Activated CD4-positive, alpha-beta T cell treated with anti-CD3 and anti-CD28 coated beads for 1 hour (primary cell): Measurements from ENCODE around the gene COL18A1.

Source experiments
- DNase-seq: peaks from one replicate; pipeline ENCODE4 v3.0.0-alpha.2; 2020

The COL18A1 gene

DNA sequence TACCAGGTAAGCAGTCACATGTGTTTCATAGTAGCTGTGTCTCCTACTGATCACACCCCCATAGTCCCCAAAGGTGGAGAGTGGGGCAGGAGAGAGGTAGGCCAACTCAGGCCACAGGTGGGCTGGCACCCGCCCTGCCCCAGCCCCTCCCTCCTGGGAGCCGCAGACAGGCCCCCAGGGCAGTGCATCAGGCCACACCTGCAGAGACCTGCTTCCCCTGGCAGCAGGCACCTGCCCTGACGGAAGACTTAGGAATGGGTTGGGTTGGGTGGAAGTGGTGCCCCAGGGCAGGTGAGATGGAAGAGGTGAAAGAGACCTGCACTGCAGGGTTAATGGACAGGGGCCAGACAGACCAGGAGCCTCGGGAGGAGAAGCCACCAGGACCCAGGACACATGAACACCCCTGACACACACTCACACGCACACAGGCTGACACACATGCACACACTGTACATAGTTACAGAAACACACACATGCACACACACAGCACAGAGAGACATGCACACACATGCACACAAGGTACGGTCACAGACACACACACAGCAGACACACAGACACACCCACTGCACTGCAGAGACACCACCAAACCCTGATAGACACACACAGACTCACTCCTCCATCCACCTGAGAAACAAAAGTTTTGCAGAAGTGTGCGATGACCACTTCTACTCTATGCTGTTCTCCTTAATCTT, 1.7 kb upstream of the COL18A1 start:
- no peak for DNase-seq

DNA sequence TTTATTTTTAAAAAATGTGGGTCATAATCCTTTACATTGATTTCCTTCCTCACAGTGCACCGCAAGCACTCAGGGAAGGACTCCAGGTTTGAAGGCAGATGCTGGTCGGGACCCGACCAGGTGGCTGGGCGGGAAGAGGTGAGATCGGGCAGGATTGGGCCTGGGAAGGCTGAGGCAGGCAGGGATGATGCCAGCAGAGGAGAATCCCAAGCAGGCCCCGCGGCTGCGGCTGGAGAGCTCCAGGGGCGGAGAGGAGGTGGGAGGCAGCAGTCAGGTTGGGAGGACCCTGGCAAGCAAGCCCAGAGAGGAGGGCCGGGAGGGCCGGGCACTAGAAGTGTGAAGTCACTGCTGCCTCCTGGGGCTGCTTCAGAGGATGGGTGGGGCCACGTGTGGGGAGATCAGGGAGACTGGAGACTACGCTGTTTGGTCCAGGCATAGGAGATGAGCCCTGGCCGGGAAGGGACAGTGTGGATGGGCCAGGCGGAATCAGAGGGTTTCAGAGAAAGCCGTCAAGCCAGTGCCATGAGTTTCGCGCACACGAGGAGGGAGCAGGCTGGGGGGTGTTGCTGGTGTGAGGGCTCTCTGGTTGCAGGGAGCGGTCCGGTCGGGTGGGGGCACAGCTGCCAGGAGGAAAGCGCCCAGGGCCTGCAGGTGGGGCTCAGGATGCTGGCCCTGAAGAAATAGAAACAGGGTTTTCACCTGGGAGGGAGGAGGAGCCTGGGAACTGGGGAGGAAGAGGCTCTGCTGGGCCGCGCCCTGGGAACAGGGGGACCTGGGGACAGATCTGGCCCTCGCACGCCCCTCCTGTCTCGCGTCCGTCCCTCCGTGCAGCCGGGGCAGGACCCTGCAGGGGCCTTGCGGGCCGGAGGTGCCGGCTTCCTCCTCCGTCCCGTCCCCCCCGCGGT, 888 bp upstream of the COL18A1 start:
- no peak for DNase-seq

DNA sequence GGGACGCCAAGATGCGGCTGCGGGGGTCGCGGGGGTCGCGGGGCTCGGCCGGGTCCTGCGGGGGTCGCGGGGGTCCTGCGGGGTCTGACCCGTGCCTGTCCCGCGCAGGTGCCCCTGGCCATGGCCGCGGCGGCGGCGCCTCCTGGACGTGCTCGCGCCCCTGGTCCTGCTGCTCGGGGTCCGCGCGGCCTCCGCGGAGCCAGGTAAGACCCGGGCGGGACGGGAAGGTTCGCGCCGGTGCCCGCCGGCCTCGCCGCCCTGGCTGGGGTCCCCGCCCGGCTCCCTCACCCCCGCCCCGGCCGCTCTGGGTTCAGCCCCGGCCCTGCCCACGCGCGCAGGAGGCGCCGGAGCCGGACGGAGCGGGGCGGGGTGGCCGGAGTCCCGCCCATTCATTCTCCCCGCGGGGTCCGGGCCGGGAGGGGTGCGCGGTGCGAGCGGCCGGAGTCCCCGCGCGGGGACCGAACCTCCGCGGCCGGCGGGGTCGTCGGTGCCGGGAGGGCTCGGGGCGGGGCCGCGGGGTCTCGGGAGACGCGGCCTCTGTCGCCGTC, 380 bp downstream of the COL18A1 start:
- no peak for DNase-seq

DNA sequence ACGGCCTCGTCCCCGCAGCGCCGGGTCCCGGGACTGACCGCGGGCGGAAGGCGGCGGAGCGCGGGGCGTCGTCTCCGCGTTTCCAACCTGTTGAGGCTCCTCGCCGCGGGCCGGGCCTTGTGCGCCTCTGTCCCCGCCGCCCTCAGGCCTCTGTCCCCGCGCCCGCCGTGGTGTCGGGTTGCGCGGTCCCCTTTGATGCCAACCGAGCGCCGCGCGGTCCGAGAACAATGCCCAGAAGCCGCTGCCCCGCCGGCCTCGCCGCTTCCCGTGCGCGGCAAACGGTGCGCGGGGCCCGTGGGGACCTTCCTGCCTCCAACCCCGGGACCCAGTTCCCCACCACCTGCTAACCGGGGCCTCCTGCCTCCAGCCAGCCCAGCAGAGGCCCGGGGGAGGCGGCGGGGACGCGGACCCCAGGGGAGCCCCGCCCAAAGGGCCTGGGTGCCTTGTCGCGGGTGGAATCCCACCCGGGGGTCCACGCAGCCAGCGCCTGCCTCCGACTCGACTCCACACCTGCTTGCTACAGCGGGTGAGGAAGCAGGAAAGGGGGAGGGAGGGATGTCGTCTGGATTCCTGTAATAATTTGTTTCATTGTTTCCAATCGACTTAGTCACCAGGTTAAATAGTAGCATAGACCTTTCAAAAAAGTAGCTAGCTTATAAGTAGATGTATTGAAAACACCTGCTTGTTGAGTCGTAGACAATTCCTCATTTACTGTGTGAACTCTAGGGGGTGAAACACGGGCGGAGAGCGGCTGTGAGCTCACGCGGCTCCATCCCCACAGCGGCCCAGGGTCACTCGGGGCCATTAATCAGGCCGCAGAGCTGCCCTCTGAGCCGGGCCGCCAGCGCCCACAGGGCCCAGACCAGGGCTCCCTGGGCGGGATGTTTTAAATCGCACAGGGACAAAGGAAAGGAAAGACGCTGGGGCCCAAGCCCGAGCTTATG, 1.1 kb downstream of the COL18A1 start:
- no peak for DNase-seq

DNA sequence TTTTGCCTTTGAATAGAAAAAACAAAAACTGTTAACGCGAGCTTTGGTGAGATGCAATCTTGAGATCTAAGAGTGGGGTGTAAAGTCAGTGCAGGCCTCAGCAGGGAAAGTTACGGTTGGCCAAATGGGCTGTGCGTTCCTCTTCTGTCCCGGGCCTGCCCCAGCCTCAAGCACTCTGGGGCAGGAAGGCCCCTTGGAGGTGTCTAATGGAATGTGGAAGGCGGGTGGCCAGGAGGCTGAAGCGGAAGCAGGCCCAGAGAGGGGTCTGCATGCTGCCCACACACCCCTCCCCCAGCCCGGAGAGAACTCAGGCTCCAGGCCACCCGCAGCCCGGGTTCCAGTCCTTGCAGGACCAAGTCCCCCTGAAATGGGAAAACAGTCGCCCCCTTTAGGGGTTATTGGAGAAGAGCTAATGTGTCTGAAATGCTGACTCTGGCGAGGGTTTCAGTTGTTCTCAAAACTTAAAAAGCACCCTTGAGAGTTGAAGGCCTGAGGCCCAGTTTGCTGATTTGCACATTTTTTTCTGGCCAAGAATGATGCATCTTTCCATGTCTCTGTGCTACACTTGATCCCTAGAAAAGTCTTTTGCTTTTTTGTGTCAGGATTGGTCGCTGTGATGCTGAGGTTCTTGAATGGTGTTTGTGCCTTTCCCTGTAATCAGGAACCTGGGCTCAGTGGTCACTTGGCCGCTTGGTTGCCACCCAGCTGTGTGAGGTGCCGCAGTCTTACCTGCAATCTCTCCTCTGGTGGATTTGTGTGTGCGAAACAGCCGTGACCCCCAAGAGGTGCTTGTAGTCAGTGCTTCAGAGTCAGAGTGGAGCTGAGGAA, 2.0 kb downstream of the COL18A1 start:
- no peak for DNase-seq

GRCh38 chr21:45407629-45408247, 2.8 kb downstream of the COL18A1 start:
- no peak for DNase-seq

GRCh38 chr21:45408271-45408791, 3.4 kb downstream of the COL18A1 start:
- no peak for DNase-seq

DNA sequence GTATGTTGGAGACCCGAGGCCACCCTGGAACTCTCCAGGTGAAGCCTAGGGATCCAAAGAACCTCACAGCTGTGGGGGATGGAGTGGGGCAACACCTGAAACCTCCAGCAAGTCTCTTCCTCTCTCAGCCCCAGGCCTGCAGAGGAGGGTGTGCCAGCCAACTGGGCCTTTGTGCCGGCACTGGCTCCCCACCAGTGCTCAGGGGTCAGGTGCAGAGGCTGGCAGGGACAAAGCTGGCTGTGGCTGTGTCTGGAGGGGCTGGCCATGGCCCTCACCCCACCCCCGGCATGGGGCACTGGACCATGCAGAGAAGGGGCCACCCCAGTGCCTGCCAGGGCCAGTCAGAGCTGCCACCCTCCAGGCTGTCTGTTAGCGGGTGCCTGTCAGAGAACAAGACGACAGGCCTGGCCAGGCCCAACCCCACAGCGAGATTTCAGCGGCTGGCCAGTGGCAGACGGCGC, 3.9 kb downstream of the COL18A1 start:
- no peak for DNase-seq

DNA sequence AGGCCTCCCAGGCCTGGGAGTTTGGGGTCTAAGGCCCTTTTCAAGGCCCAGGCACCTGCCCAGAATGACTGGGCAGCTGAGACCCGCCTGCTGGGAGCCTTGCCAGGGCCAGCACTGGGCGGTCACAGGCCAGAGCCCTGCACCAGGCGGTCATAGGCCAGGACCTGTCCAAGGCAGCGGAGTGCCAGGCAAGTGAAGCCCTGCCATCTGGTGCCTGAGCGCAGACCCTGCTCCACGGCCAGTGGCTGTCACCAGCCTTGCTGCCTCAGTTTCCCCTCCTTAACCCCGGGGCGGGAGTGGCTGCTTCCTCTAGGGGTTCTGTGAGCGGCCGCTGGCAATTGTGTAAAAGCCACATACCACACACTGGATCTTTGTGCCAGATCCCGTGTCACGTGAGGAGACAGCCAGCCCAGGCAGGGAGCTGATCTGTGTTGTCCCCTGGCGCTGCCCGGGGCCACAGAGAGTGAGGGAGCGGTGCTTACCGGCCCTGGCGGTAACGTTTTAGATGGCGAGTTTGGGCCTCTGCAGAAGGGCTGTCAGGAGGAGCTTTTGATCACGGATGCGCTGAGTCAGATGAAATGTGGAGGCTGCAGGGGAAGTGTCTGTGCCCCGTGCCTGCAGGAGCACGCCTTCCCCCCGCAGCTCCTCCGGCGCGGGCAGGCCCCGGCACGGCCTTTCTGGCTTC, 4.6 kb downstream of the COL18A1 start:
- DNase-seq, result no peak

DNA sequence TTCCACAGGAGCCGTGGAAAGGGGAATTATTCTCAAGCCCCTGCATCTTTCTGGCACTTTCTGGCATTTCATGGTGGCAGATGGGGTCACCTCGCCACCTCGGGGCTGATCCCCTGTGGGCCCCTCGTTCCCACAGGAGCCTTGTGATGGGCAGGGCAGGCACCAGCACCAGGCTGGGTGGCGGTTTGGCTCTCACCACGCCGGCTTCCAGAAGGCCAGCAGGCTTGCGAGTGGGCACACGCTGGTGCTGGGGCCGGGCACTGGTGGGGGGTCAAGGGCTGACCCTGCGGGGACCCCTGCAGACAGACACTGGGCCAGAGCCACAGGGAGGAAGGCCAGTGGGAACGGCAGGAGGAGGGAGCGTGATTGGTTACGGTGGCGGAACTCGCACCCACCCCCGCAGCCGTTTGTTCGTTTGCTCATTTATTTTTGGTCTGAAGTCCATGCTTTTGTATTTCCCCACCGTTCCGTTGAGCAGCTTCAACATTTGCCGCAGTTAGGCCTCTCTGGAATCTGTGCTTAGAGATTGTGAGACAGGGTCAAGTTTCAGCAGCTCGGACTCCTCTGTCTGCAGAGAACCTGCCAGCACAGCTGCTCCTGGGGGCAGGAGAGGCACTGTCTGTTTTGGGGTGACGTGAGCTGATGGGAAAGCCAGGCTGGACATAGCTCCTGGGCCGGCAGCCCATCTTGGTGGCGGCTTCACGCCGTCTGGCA, 5.3 kb downstream of the COL18A1 start:
- no peak for DNase-seq

- no peak for DNase-seq
These were observed 6.2 kb downstream of the COL18A1 start for GRCh38 chr21:45410865-45411809.

DNA sequence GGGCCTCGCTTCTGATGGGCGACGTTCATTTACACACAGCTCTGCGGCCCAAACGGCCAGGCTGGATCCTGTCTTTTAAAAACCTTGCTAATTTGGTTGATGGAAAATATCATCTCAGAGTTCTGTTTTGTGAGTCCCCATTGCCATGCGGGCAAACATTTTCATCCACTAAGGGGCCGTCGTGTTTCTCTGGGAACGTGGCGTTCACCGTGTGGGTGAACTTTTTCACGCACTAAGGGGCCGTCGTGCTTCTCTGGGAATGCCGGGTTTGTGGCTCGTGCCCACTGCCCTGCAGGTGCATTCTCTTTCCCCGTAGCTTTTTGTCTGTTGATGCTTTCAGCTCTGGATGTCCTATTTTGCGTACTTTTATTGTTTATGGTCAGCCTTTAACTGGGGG, 6.8 kb downstream of the COL18A1 start:
- no peak for DNase-seq

GRCh38 chr21:45412491-45412890, 7.5 kb downstream of the COL18A1 start:
- no peak for DNase-seq

DNA sequence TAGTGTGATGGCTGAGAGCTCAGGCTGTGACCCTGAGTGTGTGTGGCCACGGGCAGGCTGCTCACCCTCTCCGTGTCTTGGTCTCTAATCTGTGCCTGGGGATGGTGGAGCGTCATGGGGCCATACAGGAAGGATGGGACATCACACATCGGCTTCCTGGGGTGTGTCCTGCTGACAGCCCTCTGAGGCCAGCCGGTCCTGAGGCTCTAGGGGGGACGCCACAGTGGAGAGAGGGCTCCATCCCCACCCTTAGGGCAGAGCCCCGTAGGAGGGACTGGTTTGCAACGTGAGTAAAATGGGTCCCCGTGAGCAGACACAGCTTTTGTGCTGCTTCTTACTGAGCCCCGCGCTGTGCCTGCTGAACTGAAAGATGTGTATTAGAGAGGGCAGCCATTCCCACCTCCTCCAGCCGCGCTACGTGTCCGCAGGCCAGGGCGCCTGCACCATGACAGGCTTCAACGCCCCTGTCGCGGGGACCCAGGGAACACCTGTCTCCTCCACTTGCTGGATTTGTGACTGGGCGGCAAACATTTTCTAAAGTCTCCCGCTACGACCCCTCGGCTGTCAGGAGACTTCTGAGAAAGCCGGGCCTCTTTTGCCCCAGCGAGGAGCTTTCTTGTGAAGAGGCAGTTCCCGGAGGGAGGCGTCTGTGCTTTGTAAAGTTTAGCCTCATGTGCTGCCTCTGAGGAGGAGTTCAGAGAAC, 8.1 kb downstream of the COL18A1 start:
- DNase-seq, result no peak

GRCh38 chr21:45413922-45414321, 9.0 kb downstream of the COL18A1 start:
- no peak for DNase-seq

GRCh38 chr21:45414396-45415187, 9.6 kb downstream of the COL18A1 start:
- DNase-seq, result no peak
